GM12878 (cell line): ENCODE results near the gene MOB2. TPM values are rescaled to one million over a fixed set of nuclear protein-coding genes. Genes with fewer than 3 reads are reported as not detected.

ENCODE experiments used
- ATAC-seq: fragments of 200-7000 bp; cut with Tn5 transposase; 3 replicates; pipeline ENCODE4 v1.9.1; 2020; ENCODE audit warnings: mild to moderate bottlenecking, moderate library complexity
- BruUV-seq: library from RNA; stranded (reverse); fragments of 400-500 nt; replicated peaks from 2 replicates; lab custom pipeline; 2021; lab: Mats Ljungman, UMichigan
- CTCF ChIA-PET: fragments of 300-600 bp; sonication (Branson Sonifier 250); formaldehyde crosslinking; extraction: SDS; loops from one replicate; lab custom pipeline; 2021; ENCODE audit warnings: inconsistent platforms; lab: Yijun Ruan, JAX
- POLR2A ChIA-PET: fragments of 350-600 bp; formaldehyde crosslinking; extraction: SDS; loops from one replicate; lab custom pipeline; 2021; ENCODE audit warnings: inconsistent platforms; lab: Charles Lee
- RAD21 ChIA-PET: fragments of 300-600 bp; sonication (Branson Sonifier 250); formaldehyde crosslinking; loops from one replicate; lab custom pipeline; 2023; ENCODE audit warnings: antibody characterized with exemption; ENCODE audit not compliant: unreplicated experiment; lab: Charles Lee
- SMC1A ChIA-PET: fragments of 300-600 bp; sonication (Branson Sonifier 250); formaldehyde crosslinking; loops from one replicate; lab custom pipeline; 2023; ENCODE audit not compliant: unreplicated experiment, uncharacterized antibody; lab: Charles Lee
- DNase-seq: peaks from one replicate; pipeline ENCODE4 v3.0.0-alpha.2; 2011; ENCODE audit warnings: low read depth, low spot score
- FAIRE-seq: peaks from 3 replicates; lab custom pipeline; 2011; peaks lifted over from hg19 to GRCh38; lab: Jason Lieb, UNC
- H2AFZ ChIP-seq: 2 replicates; pipeline ENCODE4 v1.6.0; 2011; ENCODE audit warnings: low read depth, low read length, control low read depth; ENCODE audit not compliant: control insufficient read depth
- H3K27ac ChIP-seq: 2 replicates; pipeline ENCODE4 v1.5.1; 2011; ENCODE audit warnings: control low read depth; ENCODE audit not compliant: control insufficient read depth, insufficient read depth
- H3K27me3 ChIP-seq, 2 experiments: replicated peaks in 1 of 2; 2 replicates each; pipeline versions ENCODE4 v1.6.0 to v1.6.1; 2011; ENCODE audit warnings: low read length in 1 of 2; ENCODE audit not compliant: control insufficient read depth in 2 of 2, insufficient read depth in 2 of 2
- H3K36me3 ChIP-seq, 2 experiments: 2 replicates each; pipeline ENCODE4 v1.5.1; 2011; ENCODE audit warnings: low read length in 1 of 2; ENCODE audit not compliant: control insufficient read depth in 2 of 2, insufficient read depth in 2 of 2
- H3K4me1 ChIP-seq: 2 replicates; pipeline ENCODE4 v1.6.1; 2011; ENCODE audit warnings: mild to moderate bottlenecking, low read length, moderate library complexity, mixed read lengths; ENCODE audit not compliant: control insufficient read depth, insufficient read depth
- H3K4me2 ChIP-seq: 2 replicates; pipeline ENCODE4 v1.6.0; 2011; ENCODE audit warnings: control low read depth; ENCODE audit not compliant: control insufficient read depth, insufficient read depth
- H3K4me3 ChIP-seq: fragments of 200-600 bp; sonication (generic); 2 replicates; pipeline ENCODE4 v1.5.1; 2016
- H3K79me2 ChIP-seq: 2 replicates; pipeline ENCODE4 v1.6.0; 2011; ENCODE audit warnings: low read length; ENCODE audit not compliant: control insufficient read depth, insufficient read depth
- H3K9ac ChIP-seq: 2 replicates; pipeline ENCODE4 v1.8.0; 2011; ENCODE audit warnings: low read length, control low read depth, mixed read lengths; ENCODE audit not compliant: control insufficient read depth, insufficient read depth
- H3K9me3 ChIP-seq: replicated peaks from 3 replicates; pipeline ENCODE4 v1.5.1; 2011; ENCODE audit warnings: mild to moderate bottlenecking, low read length; ENCODE audit not compliant: control insufficient read depth, insufficient read depth
- H4K20me1 ChIP-seq: 2 replicates; pipeline ENCODE4 v1.6.0; 2011; ENCODE audit not compliant: control insufficient read depth, insufficient read depth
- ATF7 ChIP-seq: fragments of 450-650 bp; IDR thresholded peaks from 2 replicates; pipeline ENCODE4 v1.6.1; 2016; ENCODE audit warnings: low read depth, mild to moderate bottlenecking
- CHD2 ChIP-seq: IDR thresholded peaks from 2 replicates; pipeline ENCODE4 v1.6.1; 2011; ENCODE audit warnings: low read depth, low read length, improper control_type of control experiment, borderline replicate concordance
- ESRRA ChIP-seq: IDR thresholded peaks from 2 replicates; pipeline ENCODE4 v1.6.1; 2012; ENCODE audit warnings: mild to moderate bottlenecking, low read length, improper control_type of control experiment
- HDGF ChIP-seq: fragments of 450-650 bp; IDR thresholded peaks from 2 replicates; pipeline ENCODE4 v1.6.1; 2016; ENCODE audit warnings: antibody characterized with exemption
- LARP7 ChIP-seq: fragments of 450-650 bp; IDR thresholded peaks from 2 replicates; pipeline ENCODE4 v1.6.1; 2017; ENCODE audit warnings: mild to moderate bottlenecking
- MEF2B ChIP-seq: fragments of 450-650 bp; IDR thresholded peaks from 2 replicates; pipeline ENCODE4 v1.6.1; 2018; ENCODE audit warnings: mild to moderate bottlenecking, moderate library complexity; ENCODE audit not compliant: partially characterized antibody, poor library complexity, severe bottlenecking
- POLR2AphosphoS5 ChIP-seq: IDR thresholded peaks from 2 replicates; pipeline ENCODE4 v1.6.1; 2011; ENCODE audit warnings: mild to moderate bottlenecking, low read length, inconsistent platforms
- POU2F2 ChIP-seq: IDR thresholded peaks from 3 replicates; pipeline ENCODE4 v1.6.1; 2011; ENCODE audit warnings: low read depth, mild to moderate bottlenecking, low read length, borderline replicate concordance
- RB1 ChIP-seq: fragments of 450-650 bp; formaldehyde crosslinking; IDR thresholded peaks from 2 replicates; pipeline ENCODE4 v1.6.1; 2017; ENCODE audit warnings: mild to moderate bottlenecking, borderline replicate concordance
- SIN3A ChIP-seq: IDR thresholded peaks from 2 replicates; pipeline ENCODE4 v1.6.1; 2012; ENCODE audit warnings: low read depth, low read length, improper control_type of control experiment
- TARDBP ChIP-seq: IDR thresholded peaks from 2 replicates; pipeline ENCODE4 v1.6.1; 2016; ENCODE audit warnings: borderline replicate concordance
- ZSCAN29 ChIP-seq: fragments of 450-650 bp; IDR thresholded peaks from 2 replicates; pipeline ENCODE4 v1.6.1; 2017; ENCODE audit warnings: mild to moderate bottlenecking, moderate library complexity
- WGBS: methylation state at CpG from one replicate; pipeline ENCODE4 v1.1.6; 2016; ENCODE audit warnings: low lambda C conversion rate; ENCODE audit not compliant: insufficient replicate concordance, insufficient coverage; ENCODE audit errors: missing lambda C conversion rate; 5-methylcytosine and 5-hydroxymethylcytosine counted together
- in situ Hi-C: fragments of 300-500 bp; cut with MboI; formaldehyde crosslinking; loops from 9 replicates; pipeline ENCODE4 v1.14.3; 2018; ENCODE audit warnings: mixed read lengths
- intact Hi-C: fragments of 100-400 bp; cut with micrococcal nuclease; formaldehyde crosslinking; loops from one replicate; pipeline ENCODE4 v1.14.2; 2022; ENCODE audit not compliant: unreplicated experiment
- polyA plus RNA-seq, 11 experiments: library from polyadenylated mRNA; depleted of rRNA in 4 of 11; unstranded in 6 of 11; stranded (reverse) in 5 of 11; fragments of >200 nt; fragmentation: Nextera tagmentation in 4 of 11; fragmentation: Illumina TruSeq in 1 of 11; extraction: Ambion mirVana in 4 of 11; extraction: Trizol in 1 of 11; gene quantifications; 1 replicate in 1 of 11; 2 replicates in 10 of 11; pipeline versions ENCODE4 v1.2.1 to v1.2.3, GENCODE V29; 2011 to 2016; ENCODE audit warnings: inconsistent platforms in 2 of 11, missing spikeins in 2 of 11, low read depth in 1 of 11
- total RNA-seq, 4 experiments: library from RNA; depleted of rRNA in 3 of 4; stranded (reverse); fragments of >200 nt in 3 of 4; fragmentation: Illumina TruSeq in 1 of 4; extraction: Trizol in 1 of 4; gene quantifications; 2 replicates each; pipeline versions ENCODE4 v1.2.1 to v1.2.3, GENCODE V29; 2013 to 2021
- TF ChIP-seq, protein P1 (sequence below): fragments of 450-650 bp; IDR thresholded peaks from 2 replicates; pipeline ENCODE4 v1.6.1; 2017; ENCODE audit warnings: borderline replicate concordance
- TF ChIP-seq, protein P2 (sequence below): IDR thresholded peaks from 2 replicates; pipeline ENCODE4 v1.6.1; 2012; ENCODE audit warnings: low read depth, low read length, improper control_type of control experiment
- TF ChIP-seq, protein P3 (sequence below): fragments of 450-650 bp; IDR thresholded peaks from 2 replicates; pipeline ENCODE4 v1.6.1; 2017; ENCODE audit warnings: low read depth, mild to moderate bottlenecking, moderate library complexity

MOB2 gene
- total and polyA plus RNA-seq, 10 of the 15 experiments (the other 5 are each of a cell fraction or from before 2014, with no cell fraction given), result 0.10 to 34.6 (median 15.5) TPM

DNA sequence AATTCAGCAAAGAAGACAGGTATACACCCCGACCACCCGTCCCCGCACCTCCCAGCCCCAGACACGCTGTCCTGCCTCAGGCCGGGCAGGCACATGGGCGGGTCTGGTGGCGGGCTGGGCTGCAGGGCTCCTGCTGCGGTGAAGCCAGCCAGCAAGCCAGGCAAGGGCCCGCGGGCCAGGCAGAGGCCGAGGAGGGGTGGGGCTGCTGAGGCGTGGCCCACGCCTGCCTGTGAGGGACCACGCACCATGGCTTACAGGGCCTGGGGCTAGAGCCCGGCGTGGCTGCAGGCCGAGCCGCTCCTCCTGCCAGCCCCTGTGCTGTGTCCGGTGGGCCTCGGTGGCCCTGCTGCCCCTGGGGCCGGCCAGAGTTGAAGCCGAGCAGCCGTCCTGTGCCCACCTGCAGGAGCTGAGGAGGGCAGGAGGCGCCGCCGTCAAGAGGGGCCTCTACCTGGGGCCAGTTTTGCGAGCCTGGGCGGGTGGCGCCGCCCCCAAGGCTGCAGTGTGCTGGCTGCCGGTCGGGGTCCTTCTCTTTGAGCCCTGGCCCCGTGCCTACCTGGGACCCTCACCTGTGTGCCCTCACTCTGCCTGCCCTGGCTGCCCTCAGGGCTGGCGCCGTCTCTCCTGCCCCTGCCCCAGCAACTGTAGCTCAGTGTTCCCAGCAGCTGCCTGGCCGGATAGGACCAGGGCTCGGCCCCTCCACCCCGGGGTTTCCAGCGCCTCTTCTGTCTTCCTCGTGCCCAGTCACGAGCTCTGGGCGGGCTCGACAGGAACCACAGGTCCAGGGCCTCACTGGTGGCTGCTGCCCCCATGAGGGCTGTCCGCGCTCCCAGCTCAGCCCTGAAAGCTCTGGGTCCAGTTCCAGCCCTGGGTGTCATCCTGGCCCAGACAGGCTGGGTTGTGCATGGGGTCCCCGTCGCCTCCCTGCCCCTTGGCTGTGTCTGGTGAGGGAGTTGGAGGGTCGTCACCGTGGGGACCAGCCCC is 38.4 kb downstream of the MOB2 start:
- Histone ChIP-seq H3K4me3 (no peak overlapping the region), H3K27ac (no peak overlapping the region), H3K4me1 (no peaks in the 10 kb centered on the region), H3K27me3 (no peaks in the 10 kb centered on the region), H4K20me1 (no peaks in the 10 kb centered on the region), H3K9me3 (no peaks in the 10 kb centered on the region), H3K4me2 (no peak overlapping the region), H3K79me2 (no peaks in the 10 kb centered on the region), H3K9ac (no peak overlapping the region), H3K36me3 (no peaks in the 10 kb centered on the region), H2AFZ (no peak overlapping the region)
- no peak for TF ChIP-seq ZSCAN29
- TF ChIP-seq, protein P1, sequence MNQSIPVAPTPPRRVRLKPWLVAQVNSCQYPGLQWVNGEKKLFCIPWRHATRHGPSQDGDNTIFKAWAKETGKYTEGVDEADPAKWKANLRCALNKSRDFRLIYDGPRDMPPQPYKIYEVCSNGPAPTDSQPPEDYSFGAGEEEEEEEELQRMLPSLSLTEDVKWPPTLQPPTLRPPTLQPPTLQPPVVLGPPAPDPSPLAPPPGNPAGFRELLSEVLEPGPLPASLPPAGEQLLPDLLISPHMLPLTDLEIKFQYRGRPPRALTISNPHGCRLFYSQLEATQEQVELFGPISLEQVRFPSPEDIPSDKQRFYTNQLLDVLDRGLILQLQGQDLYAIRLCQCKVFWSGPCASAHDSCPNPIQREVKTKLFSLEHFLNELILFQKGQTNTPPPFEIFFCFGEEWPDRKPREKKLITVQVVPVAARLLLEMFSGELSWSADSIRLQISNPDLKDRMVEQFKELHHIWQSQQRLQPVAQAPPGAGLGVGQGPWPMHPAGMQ, result no peak
- TF ChIP-seq POU2F2, result no peak
- no peak for TF ChIP-seq POLR2AphosphoS5
- TF ChIP-seq MEF2B, result no peak
- no peak for TF ChIP-seq HDGF
- no peak for TF ChIP-seq RB1
- TF ChIP-seq ATF7, result no peak
- no peak for TF ChIP-seq SIN3A
- no peak for TF ChIP-seq CHD2
- TF ChIP-seq LARP7, result no peak
- TF ChIP-seq, protein P2, sequence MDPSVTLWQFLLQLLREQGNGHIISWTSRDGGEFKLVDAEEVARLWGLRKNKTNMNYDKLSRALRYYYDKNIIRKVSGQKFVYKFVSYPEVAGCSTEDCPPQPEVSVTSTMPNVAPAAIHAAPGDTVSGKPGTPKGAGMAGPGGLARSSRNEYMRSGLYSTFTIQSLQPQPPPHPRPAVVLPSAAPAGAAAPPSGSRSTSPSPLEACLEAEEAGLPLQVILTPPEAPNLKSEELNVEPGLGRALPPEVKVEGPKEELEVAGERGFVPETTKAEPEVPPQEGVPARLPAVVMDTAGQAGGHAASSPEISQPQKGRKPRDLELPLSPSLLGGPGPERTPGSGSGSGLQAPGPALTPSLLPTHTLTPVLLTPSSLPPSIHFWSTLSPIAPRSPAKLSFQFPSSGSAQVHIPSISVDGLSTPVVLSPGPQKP, result no peak
- TF ChIP-seq TARDBP, result no peak
- TF ChIP-seq, protein P3, sequence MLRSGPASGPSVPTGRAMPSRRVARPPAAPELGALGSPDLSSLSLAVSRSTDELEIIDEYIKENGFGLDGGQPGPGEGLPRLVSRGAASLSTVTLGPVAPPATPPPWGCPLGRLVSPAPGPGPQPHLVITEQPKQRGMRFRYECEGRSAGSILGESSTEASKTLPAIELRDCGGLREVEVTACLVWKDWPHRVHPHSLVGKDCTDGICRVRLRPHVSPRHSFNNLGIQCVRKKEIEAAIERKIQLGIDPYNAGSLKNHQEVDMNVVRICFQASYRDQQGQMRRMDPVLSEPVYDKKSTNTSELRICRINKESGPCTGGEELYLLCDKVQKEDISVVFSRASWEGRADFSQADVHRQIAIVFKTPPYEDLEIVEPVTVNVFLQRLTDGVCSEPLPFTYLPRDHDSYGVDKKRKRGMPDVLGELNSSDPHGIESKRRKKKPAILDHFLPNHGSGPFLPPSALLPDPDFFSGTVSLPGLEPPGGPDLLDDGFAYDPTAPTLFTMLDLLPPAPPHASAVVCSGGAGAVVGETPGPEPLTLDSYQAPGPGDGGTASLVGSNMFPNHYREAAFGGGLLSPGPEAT, result no peak
- no peak for TF ChIP-seq ESRRA
- 53% methylated on average over 42 of the region's 49 CpGs for WGBS
- ATAC-seq (no peak), FAIRE-seq (no peak), DNase-seq (no peak)
- in situ Hi-C loops (no loop called here), intact Hi-C loops (no loop called here)
- SMC1A ChIA-PET, result no interaction called here
- BruUV-seq, result no TSS peak
- RAD21 ChIA-PET, result interaction anchor here (1.4 kb wide), 1 partner anchor 127 kb away, joined by 3 read pairs; no protein-coding TSS in a partner anchor
- POLR2A ChIA-PET, result no interaction called here
- CTCF ChIA-PET, result no interaction called here
